IPS-18a (cell line): ENCODE measurements around the gene C20orf204.
A peak's percentile ranks its signal among the peaks of the same experiment; 100 is the strongest.

Experiments
- H3K27ac ChIP-seq: one replicate; pipeline ENCODE4 v1.5.1; 2013; ENCODE audit warnings: low read length
- H3K27me3 ChIP-seq: one replicate; pipeline ENCODE4 v1.6.1; 2013; ENCODE audit warnings: mild to moderate bottlenecking, low read length; ENCODE audit not compliant: control insufficient read depth, insufficient read depth
- H3K36me3 ChIP-seq: one replicate; pipeline ENCODE4 v1.6.1; 2013; ENCODE audit warnings: low read depth, low read length; ENCODE audit not compliant: control insufficient read depth
- H3K4me1 ChIP-seq: one replicate; pipeline ENCODE4 v1.6.1; 2013; ENCODE audit warnings: low read depth, low read length; ENCODE audit not compliant: control insufficient read depth
- H3K4me3 ChIP-seq: one replicate; pipeline ENCODE4 v1.5.1; 2013; ENCODE audit warnings: low read length
- H3K9ac ChIP-seq: one replicate; pipeline ENCODE4 v1.6.1; 2013; ENCODE audit warnings: mild to moderate bottlenecking, low read length, moderate library complexity
- H3K9me3 ChIP-seq: one replicate; pipeline ENCODE4 v1.6.1; 2013; ENCODE audit warnings: low read depth, low read length; ENCODE audit not compliant: control insufficient read depth

The C20orf204 gene

DNA sequence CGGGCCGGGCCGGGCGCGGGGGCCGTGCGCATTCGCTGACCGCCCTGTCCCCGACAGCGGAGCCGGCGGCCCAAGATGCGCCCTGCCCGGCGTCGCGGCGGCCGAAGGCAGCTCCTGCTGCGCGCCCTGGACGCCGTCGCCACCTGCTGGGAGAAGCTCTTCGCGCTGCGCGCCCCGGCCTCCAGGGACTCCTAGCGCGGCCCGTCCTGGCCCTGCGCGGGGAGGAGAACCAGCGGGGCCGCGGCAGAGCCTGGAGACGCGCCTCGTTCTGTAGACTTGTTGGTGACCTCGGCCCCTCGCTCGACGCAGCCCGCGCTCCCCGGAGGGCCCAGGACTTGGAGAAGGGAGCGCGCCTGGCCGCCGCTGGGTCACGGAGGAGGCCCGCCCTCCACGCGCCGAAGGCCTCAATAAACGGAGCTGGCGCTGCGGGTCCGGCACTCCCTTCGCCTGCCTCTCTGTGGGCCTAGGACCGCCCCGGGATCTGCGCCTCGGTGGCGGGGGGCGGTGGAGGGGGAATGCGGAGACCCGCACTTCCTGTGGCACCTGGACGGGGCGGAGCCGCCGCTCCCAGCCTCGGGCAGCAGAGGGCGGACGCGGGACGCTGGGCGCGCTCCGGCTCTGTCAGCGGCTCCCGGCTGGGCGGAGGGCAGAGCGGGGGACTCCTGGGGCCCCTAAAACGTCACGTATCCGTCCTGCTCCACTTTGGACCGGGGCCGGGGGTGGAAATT, 2.7 kb downstream of the C20orf204 start:
- Histone ChIP-seq H3K9ac (no peak overlapping the region), H3K9me3 (no peaks in the 10 kb centered on the region), H3K4me3 (peak overlapping the region; percentile 53), H3K27me3 (peaks cover 67% of the 10 kb centered on the region), H3K4me1 (peaks cover 16% of the 10 kb centered on the region), H3K27ac (no peak overlapping the region), H3K36me3 (no peaks in the 10 kb centered on the region)

DNA sequence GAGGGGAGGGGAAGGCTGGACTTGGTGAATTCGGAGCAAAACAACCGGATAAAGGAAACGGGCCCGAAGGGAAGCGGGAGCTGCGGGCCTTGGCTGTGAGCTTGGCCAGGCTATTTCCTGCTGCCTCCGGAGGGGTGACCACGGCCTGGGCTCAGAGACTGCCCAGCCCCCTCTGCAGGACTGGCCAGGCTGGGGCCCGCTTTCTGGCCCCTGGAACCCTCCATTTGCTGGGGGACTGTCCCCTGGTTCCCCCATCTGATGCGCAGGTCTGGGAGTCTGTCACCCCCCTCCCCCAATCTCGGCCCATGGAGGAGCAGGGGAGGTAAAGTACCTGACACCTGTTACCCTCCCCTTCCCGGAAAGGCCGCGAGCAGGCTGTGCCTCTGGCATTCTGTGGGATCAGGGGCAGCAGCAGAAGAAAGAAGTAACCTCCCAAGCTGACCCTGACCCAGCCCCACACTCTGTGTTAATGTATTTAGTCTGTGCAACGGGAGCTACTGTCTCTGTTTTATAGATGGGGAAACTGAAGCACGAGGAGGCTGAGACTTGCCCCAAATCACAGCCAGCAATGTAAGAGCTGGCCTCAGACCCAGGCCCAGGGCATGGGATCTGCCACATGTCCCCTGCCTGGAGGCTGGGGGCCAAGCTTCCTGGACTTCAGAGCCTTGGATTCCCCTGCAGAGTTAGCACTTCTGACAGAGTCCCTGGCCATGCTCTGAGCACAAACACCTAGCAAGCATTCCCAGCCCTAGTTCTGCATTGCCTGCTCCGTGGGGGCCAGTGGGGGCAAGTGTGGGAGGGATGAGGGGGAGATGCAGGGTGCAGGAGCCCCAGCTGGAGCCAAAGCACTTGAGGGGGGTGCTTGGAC, 3.5 kb downstream of the C20orf204 start:
- H3K4me3 ChIP-seq, result peak overlapping the region; percentile 53
- peaks cover 75% of the 10 kb centered on the region for H3K27me3 ChIP-seq
- H3K9ac ChIP-seq, result no peak overlapping the region
- H3K9me3 ChIP-seq, result no peaks in the 10 kb centered on the region
- no peak overlapping the region for H3K27ac ChIP-seq
- peaks cover 16% of the 10 kb centered on the region for H3K4me1 ChIP-seq
- H3K36me3 ChIP-seq, result no peaks in the 10 kb centered on the region

DNA sequence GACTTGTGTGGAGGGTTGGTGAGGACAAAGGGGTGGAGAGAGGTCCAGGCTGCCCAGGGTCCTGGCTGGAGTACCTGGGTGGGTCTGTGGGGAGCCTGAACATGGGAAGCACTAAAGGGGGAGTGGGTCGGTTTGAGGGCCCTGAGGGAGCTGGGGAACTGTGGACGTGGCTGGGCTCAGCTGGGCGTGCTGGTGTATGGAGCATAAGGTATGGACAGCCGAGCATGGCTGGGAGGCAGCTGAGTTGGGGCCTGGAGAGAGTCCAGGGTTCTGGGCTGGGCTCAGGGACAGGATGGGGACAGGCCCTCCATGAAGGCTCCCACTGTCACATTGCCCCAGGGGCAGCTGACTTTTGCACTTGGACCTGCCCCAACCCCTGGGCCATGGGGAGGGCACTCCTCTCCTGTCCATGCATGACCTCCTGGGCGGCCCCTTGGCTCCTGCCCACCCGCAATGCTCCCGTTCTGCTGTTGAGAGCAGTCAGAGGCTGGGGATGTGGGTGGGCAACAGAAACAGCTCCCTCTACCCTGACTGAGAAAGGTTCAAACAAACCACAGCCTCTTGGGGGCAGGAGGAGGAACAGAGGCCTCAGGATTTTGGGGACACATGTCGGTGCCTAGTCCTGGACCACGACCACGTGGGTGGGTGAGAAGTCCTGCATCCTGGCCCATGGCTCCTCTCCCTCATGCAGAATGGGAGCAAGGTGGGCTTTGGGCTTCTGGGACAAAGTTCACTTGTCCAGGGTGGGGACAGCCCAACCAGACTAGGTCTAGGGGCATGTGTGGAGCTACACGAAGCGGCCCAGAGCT, 4.5 kb downstream of the C20orf204 start:
- peaks cover 84% of the 10 kb centered on the region for H3K27me3 ChIP-seq
- H3K4me1 ChIP-seq, result peaks cover 16% of the 10 kb centered on the region
- no peak overlapping the region for H3K27ac ChIP-seq
- no peaks in the 10 kb centered on the region for H3K9me3 ChIP-seq
- H3K4me3 ChIP-seq, result no peak overlapping the region
- H3K36me3 ChIP-seq, result no peaks in the 10 kb centered on the region
- no peak overlapping the region for H3K9ac ChIP-seq

DNA sequence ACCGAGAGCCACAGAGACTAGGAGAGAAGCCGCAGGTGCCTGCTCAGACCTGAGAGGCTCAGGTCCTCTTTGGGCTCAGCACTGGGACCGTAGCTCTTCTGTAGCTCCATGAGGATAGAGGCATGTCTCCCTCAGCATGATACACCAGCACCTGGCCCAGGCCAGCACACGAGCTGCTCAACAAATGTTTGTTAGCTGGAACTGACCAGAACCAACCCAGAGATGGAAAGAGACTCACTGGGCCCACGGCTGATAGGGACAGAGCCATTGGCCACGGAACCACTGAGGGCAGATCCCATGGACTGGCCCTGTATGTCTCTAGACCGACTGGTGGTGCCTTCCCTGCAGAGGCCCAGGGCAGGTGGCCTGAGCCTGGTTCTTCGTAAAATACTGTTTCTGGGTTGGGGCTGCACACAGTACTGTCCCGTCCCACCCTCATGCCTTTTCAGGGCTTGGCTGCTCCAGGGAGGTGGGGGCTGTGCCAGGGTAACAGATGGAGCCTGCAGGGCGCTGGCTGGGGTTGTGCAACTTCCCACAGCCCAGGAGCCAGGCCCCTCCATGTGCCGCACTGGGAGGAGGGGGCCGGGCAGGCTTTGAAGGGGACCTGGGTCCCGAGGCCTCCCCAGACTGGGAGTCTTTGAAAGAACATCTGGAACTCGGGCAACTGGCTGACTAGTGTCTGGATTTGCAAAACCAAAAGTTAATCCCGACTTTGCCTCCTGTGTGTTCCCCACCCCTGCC, 5.2 kb downstream of the C20orf204 start:
- peaks cover 16% of the 10 kb centered on the region for H3K4me1 ChIP-seq
- H3K9me3 ChIP-seq, result no peaks in the 10 kb centered on the region
- no peak overlapping the region for H3K4me3 ChIP-seq
- H3K36me3 ChIP-seq, result no peaks in the 10 kb centered on the region
- H3K9ac ChIP-seq, result no peak overlapping the region
- H3K27ac ChIP-seq, result no peak overlapping the region
- peaks cover 92% of the 10 kb centered on the region for H3K27me3 ChIP-seq

DNA sequence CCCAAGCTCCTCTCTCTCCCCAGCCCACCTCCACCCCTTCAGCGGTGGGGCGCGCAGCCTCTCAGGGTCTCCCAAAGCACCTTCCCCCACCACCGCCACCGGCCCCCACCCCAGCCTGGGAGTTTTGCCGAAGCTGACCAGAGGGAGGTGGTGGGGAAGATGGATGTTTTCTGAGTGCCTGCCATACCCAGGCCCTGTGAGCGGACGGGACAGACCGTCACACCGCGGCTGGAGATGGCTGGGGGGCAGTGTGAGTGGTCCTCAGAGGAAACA, 5.7 kb downstream of the C20orf204 start:
- H3K27ac ChIP-seq, result no peak overlapping the region
- H3K9me3 ChIP-seq, result no peaks in the 10 kb centered on the region
- H3K36me3 ChIP-seq, result no peaks in the 10 kb centered on the region
- peaks cover 97% of the 10 kb centered on the region for H3K27me3 ChIP-seq
- H3K4me3 ChIP-seq, result peak overlapping the region; percentile 49
- no peak overlapping the region for H3K9ac ChIP-seq
- peaks cover 11% of the 10 kb centered on the region for H3K4me1 ChIP-seq

GRCh38 chr20:64042054-64042781, 6.2 kb downstream of the C20orf204 start:
- Histone ChIP-seq H3K36me3 (no peaks in the 10 kb centered on the region), H3K9me3 (no peaks in the 10 kb centered on the region), H3K4me1 (peaks cover 9% of the 10 kb centered on the region), H3K4me3 (peak overlapping the region; percentile 49), H3K27ac (no peak overlapping the region), H3K27me3 (peaks cover 97% of the 10 kb centered on the region), H3K9ac (no peak overlapping the region)

DNA sequence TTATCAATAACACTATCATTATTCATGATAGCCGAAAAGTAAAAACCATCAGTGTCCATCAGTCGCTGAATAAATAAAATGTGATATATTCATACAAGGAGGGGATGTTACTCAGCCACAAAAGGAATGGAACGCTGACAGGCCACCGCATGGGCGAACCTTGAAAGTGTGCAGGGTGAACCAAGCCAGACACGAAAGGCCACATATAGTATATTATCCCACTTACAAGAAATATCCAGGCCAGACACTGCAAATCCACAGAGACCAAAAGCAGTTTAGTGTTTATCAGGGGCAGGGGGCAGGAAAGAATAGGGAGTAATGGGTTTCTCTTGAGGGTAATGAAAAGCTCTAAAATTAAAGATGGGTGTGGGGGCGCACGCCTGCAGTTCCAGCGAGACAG, 7.8 kb downstream of the C20orf204 start:
- no peaks in the 10 kb centered on the region for H3K36me3 ChIP-seq
- no peak overlapping the region for H3K4me3 ChIP-seq
- no peak overlapping the region for H3K27ac ChIP-seq
- peaks cover 9% of the 10 kb centered on the region for H3K4me1 ChIP-seq
- H3K9ac ChIP-seq, result no peak overlapping the region
- peaks cover 97% of the 10 kb centered on the region for H3K27me3 ChIP-seq
- no peaks in the 10 kb centered on the region for H3K9me3 ChIP-seq

DNA sequence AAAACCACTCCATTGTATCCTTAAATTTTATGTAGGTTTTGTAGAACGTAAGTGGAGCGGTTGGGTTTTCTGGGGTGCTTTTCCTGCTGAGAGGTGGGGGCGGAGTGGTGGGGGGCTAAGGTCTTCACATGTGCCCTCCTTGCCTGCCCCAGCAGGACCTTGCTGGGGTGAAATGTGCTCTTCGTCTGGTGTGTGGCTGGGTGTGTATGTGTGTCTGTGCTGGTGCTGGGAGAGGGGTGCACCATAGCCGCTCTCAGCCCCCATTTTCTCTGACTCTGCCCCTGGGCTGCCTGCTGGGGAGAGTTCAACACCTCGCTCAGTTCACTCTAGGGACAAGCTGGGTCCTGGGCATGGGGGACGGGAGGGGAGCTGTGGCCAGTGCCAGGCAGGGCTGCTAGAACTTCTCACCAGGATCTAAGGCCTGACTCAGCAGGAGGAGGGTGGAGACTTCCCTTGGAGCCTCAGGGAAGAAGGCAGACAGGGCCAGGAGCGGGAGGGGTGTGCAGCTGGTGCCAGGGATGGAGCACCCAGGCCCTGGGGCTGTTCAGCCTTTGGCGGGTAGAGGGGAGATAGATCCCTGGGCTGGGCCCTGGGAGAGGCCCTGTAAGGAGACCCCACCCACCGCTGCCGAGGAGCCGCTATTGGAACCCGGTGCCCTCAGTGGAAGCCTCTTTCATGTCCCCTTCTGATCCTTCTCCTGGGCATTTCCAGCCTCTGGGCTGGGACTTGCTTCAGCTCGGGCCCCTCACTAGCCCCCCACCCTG, 8.7 kb downstream of the C20orf204 start:
- H3K4me1 ChIP-seq, result peaks cover 5% of the 10 kb centered on the region

DNA sequence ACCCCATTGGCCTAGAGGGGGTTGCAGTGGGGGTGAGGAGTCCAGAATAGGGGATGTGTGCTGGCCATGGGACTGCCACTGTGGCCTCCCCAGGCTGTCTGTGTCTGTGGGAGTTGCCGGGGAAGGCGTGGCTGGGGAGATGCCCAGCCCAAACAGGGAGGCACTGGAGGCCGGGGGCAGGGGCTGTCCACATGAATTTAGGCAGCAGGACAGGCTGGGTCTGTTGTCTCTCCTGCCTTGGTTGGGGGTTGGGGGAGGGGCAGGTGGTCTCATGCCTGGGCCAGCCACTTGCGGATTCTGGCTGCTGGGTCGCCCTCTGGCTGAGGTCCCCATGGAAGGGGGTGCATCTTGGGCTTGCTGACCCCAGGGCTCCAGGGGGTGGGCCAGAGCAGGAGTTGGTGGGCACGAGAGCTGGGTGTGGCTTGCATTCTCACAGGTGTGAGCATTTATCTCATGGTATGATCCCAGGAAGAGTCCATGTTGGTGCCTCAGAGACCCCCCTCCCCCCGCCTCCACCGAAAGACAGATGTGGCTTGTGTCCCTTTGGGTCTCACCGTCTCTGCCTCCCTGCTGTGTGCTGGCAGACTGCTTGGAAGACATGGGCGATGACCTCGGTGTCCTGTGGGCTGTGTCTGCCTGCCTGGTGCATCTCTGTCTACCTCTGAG, 9.5 kb downstream of the C20orf204 start:
- no peak overlapping the region for H3K4me3 ChIP-seq
- peaks cover 91% of the 10 kb centered on the region for H3K27me3 ChIP-seq
- H3K9ac ChIP-seq, result no peak overlapping the region
- H3K4me1 ChIP-seq, result peaks cover 5% of the 10 kb centered on the region
- no peaks in the 10 kb centered on the region for H3K9me3 ChIP-seq
- H3K27ac ChIP-seq, result no peak overlapping the region
- H3K36me3 ChIP-seq, result no peaks in the 10 kb centered on the region

More for the DNA sequence above, 8.7 kb downstream of the C20orf204 start:
- Histone ChIP-seq H3K27me3 (peaks cover 91% of the 10 kb centered on the region), H3K9me3 (no peaks in the 10 kb centered on the region), H3K36me3 (no peaks in the 10 kb centered on the region), H3K27ac (no peak overlapping the region), H3K4me3 (no peak overlapping the region), H3K9ac (no peak overlapping the region)

GRCh38 chr20:64047046-64047389, 11.0 kb downstream of the C20orf204 start:
- Histone ChIP-seq H3K36me3 (no peaks in the 10 kb centered on the region), H3K27ac (no peak overlapping the region), H3K9ac (no peak overlapping the region), H3K4me3 (no peak overlapping the region), H3K4me1 (peaks cover 2% of the 10 kb centered on the region), H3K9me3 (no peaks in the 10 kb centered on the region), H3K27me3 (peaks cover 90% of the 10 kb centered on the region)
